ENCODE results near the gene UTS2R. TPM values are rescaled to one million over a fixed set of nuclear protein-coding genes. Genes with fewer than 3 reads are reported as not detected.
A peak's percentile ranks its signal among the peaks of the same experiment; 100 is the strongest.
"Not testable (repeated sequence)": the region's sequence is repeated elsewhere in the genome, so short reads cannot be mapped to it uniquely, and the experiment has no call there.

UTS2R gene
- total RNA-seq, 2 experiments from 2014 or later, result not detected

DNA sequence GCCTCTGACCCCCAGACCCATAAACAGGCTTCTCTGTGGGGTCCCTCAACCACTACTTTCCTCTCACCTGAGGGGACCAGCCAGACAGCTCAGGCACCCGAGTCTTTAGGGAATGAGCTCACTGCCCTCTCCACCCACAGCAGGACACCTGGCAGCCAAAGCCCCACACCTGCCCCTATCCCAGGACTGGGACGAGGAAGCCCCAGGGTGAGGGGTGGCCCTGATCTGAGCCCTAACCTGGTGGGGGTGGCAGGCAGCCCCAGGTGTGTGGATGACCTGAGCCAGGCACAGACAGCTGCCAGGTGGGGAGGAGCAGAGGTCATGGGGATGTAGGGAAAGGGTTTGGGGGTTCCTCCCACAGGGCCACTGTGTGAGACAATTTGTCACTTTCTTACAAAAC lies 14.2 kb upstream of the UTS2R start:
- Mint-ChIP-seq H3K27ac (no peak overlapping the region), H3K4me1 (ENCODE audit: low read depth) (peaks cover 6% of the 10 kb centered on the region), H3K27me3 (peaks cover 12% of the 10 kb centered on the region), H3K4me3 (no peak overlapping the region), H3K36me3 (ENCODE audit: low read depth) (no peaks in the 10 kb centered on the region), H3K9me3 (no peaks in the 10 kb centered on the region)
- peaks cover 6% of the 10 kb centered on the region for H3K4me1 ChIP-seq (ENCODE audit: insufficient read depth, low read length)
- no peak overlapping the region for H3K27ac ChIP-seq (ENCODE audit: low read depth in 1 of 2, low read length in 2 of 2)
- no peaks in the 10 kb centered on the region for H3K36me3 ChIP-seq (ENCODE audit: insufficient read depth, low read length)
- peaks cover 4 to 8% of the 10 kb centered on the region in 2 experiments for H3K27me3 ChIP-seq (ENCODE audit: control insufficient read depth in 1 of 2, insufficient read depth in 2 of 2, low read length in 2 of 2)
- DNase-seq, result no peak
- no peak overlapping the region for H3K4me3 ChIP-seq (ENCODE audit: low read length)
- POLR2A ChIA-PET, result no interaction called here
- CTCF ChIA-PET, result interaction anchor here (1.0 kb wide), 1 partner anchor 36 kb away, joined by 4 read pairs; no protein-coding TSS in a partner anchor
- no peak for ATAC-seq (ENCODE audit: poor library complexity)
- no peaks in the 10 kb centered on the region for H3K9me3 ChIP-seq (ENCODE audit: control insufficient read depth in 1 of 2, insufficient read depth in 1 of 2, low read length in 2 of 2)
- intact Hi-C loops (cut with DNase I, micrococcal nuclease), result no loop called here
- TF ChIP-seq CTCF (IDR thresholded peaks at IDR 0.05), result no peak

DNA sequence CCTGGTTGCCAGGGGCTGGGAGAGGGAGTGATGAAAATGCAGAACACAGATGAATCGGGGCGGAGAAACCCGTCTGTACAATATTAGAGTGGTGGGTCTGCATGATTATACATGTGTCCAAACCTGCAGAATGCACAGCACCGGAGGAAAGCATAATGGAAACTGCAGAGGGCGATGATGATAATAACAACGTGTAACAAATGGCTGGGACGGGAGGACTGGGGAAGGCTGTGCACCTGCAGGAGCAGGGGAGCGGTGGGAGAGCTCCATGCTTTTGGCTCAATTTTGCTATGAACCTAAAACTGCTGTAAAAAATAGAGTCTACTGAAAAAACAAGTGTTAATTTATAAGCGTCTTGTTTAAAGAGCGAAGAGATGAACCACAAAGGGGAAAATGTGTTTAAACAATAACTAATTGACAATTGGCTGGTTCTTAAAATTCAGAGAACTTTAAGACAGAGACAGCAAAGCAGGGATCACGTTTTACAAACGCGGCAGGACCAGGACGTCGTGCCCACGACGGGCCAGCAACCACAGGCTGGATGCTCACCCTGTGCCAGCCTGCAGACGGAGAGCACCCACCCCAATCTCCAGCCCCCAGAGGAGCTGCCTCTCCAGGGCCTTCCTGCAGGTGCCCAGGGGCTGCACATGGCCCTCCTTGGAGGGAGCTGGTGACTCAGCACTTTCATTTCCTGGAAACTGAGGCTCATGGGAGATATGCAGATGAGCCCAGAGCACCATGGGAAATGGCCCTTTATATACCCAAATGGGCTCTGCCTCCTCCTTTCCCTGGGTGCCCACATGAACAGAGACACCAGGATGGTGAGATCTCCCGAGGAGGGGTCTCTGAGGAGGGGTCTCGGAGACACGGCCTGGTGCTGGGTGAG lies 12.9 kb upstream of the UTS2R start, which contains the start of gene TEX19:
TEX19 (plus strand) TSS at position 783 of the 886 bp plus-strand sequence. CDS start 2,904 bp downstream, outside the sequence.
- H3K9me3 ChIP-seq (ENCODE audit: control insufficient read depth in 1 of 2, insufficient read depth in 1 of 2, low read length in 2 of 2), result no peaks in the 10 kb centered on the region
- peaks cover 6% of the 10 kb centered on the region for H3K4me1 Mint-ChIP-seq (ENCODE audit: low read depth)
- no peak within 1 kb of the TSS for H3K4me3 Mint-ChIP-seq
- H3K27ac Mint-ChIP-seq, result no peak within 1 kb of the TSS
- ATAC-seq (ENCODE audit: poor library complexity), result peak; percentile 34
- intact Hi-C loops (cut with DNase I, micrococcal nuclease), result no loop called here
- peak in 1 of 14 experiments; percentile 22 for DNase-seq
- ChIA-PET CTCF (interaction anchor here (0.9 to 1.0 kb wide), 2 partner anchors 38 to 57 kb away, joined by 3 to 4 read pairs; no protein-coding TSS in a partner anchor), POLR2A (interaction anchor here (0.6 kb wide), 1 partner anchor 9 kb away, joined by 5 read pairs; no protein-coding TSS in a partner anchor)
- no peaks in the 10 kb centered on the region for H3K9me3 Mint-ChIP-seq
- H3K36me3 ChIP-seq (ENCODE audit: insufficient read depth, low read length), result no peaks in the 10 kb centered on the region
- no peak within 1 kb of the TSS for H3K27ac ChIP-seq (ENCODE audit: low read depth in 1 of 2, low read length in 2 of 2)
- H3K4me1 ChIP-seq (ENCODE audit: insufficient read depth, low read length), result peaks cover 6% of the 10 kb centered on the region
- no peak within 1 kb of the TSS for H3K4me3 ChIP-seq (ENCODE audit: low read length)
- H3K27me3 ChIP-seq (ENCODE audit: control insufficient read depth in 1 of 2, insufficient read depth in 2 of 2, low read length in 2 of 2), result peaks cover 4 to 8% of the 10 kb centered on the region in 2 experiments
- no peak for TF ChIP-seq CTCF (IDR thresholded peaks at IDR 0.05)
- peaks cover 12% of the 10 kb centered on the region for H3K27me3 Mint-ChIP-seq
- no peaks in the 10 kb centered on the region for H3K36me3 Mint-ChIP-seq (ENCODE audit: low read depth)

DNA sequence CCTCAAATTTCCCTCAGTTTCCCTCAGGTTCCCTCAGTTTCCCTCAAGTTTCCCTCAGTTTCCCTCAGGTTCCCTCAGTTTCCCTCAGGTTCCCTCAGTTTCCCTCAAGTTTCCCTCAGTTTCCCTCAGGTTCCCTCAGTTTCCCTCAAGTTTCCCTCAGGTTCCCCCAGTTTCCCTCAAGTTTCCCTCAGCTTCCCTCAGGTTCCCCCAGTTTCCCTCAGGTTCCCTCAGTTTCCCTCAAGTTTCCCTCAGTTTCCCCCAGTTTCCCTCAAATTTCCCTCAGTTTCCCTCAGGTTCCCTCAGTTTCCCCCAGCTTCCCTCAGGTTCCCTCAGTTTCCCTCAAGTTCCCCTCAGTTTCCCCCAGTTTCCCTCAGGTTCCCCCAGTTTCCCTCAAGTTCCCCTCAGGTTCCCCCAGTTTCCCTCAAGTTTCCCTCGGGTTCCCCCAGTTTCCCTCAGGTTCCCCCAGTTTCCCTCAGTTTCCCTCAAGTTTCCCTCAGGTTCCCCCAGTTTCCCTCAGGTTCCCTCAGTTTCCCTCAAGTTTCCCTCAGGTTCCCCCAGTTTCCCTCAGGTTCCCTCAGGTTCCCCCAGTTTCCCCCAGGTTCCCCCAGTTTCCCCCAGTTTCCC lies 12.0 kb upstream of the UTS2R start:
- H3K4me1 ChIP-seq (ENCODE audit: insufficient read depth, low read length); H3K36me3 Mint-ChIP-seq (ENCODE audit: low read depth); H3K4me3 ChIP-seq (ENCODE audit: low read length); DNase-seq; POLR2A ChIA-PET; H3K9me3 ChIP-seq (ENCODE audit: control insufficient read depth in 1 of 2, insufficient read depth in 1 of 2, low read length in 2 of 2); H3K4me3 Mint-ChIP-seq; intact Hi-C loops (cut with DNase I, micrococcal nuclease); H3K4me1 Mint-ChIP-seq (ENCODE audit: low read depth); H3K9me3 Mint-ChIP-seq; ATAC-seq (ENCODE audit: poor library complexity); CTCF ChIA-PET; H3K27ac Mint-ChIP-seq; H3K36me3 ChIP-seq (ENCODE audit: insufficient read depth, low read length); H3K27ac ChIP-seq (ENCODE audit: low read depth in 1 of 2, low read length in 2 of 2); H3K27me3 ChIP-seq (ENCODE audit: control insufficient read depth in 1 of 2, insufficient read depth in 2 of 2, low read length in 2 of 2): not testable (repeated sequence)
- peaks cover 12% of the 10 kb centered on the region for H3K27me3 Mint-ChIP-seq

Data from CD4-positive, alpha-beta T cell (primary cell).